MM.1S (cell line): ENCODE results near the gene AMOTL1.

Source experiments
- DNase-seq: peaks from one replicate; pipeline ENCODE4 v3.0.0-alpha.2; 2015
- H2AFZ ChIP-seq: fragments of 300-600 bp; sonication (generic); 2 replicates; pipeline ENCODE4 v1.6.0; 2016; ENCODE audit warnings: antibody characterized with exemption, low read length
- H3F3A ChIP-seq: fragments of 300-600 bp; sonication (generic); 2 replicates; pipeline ENCODE4 v1.6.1; 2016; ENCODE audit warnings: mild to moderate bottlenecking, antibody characterized with exemption, low read length, moderate library complexity, mixed read lengths; ENCODE audit not compliant: insufficient read depth
- H3K27ac ChIP-seq: fragments of 300-600 bp; sonication (generic); 2 replicates; pipeline ENCODE4 v1.5.1; 2016; ENCODE audit warnings: mild to moderate bottlenecking, low read length
- H3K27me3 ChIP-seq: fragments of 300-600 bp; sonication (generic); replicated peaks from 2 replicates; pipeline ENCODE4 v1.6.0; 2016; ENCODE audit warnings: low read length; ENCODE audit not compliant: insufficient read depth
- H3K36me3 ChIP-seq: fragments of 300-600 bp; sonication (generic); replicated peaks from 2 replicates; pipeline ENCODE4 v1.6.1; 2016; ENCODE audit warnings: mild to moderate bottlenecking, low read length, mixed read lengths; ENCODE audit not compliant: insufficient read depth
- H3K4me1 ChIP-seq: fragments of 300-600 bp; sonication (generic); 2 replicates; pipeline ENCODE4 v1.6.1; 2016; ENCODE audit warnings: low read length, mixed read lengths
- H3K4me2 ChIP-seq: fragments of 300-600 bp; sonication (generic); 2 replicates; pipeline ENCODE4 v1.6.0; 2016; ENCODE audit warnings: low read depth, low read length
- H3K4me3 ChIP-seq: fragments of 300-600 bp; sonication (generic); 2 replicates; pipeline ENCODE4 v1.5.1; 2016; ENCODE audit warnings: low read length, mixed read lengths
- H3K79me2 ChIP-seq: fragments of 300-600 bp; sonication (generic); 2 replicates; pipeline ENCODE4 v1.6.1; 2016; ENCODE audit warnings: mixed run types, low read length, mixed read lengths
- H3K9ac ChIP-seq: fragments of 300-600 bp; sonication (generic); 2 replicates; pipeline ENCODE4 v1.6.1; 2016; ENCODE audit warnings: low read length, mixed read lengths
- H3K9me2 ChIP-seq: fragments of 300-600 bp; sonication (generic); replicated peaks from 2 replicates; pipeline ENCODE4 v1.6.1; 2016; ENCODE audit warnings: mild to moderate bottlenecking, low read length, mixed read lengths; ENCODE audit not compliant: insufficient read depth
- H3K9me3 ChIP-seq: fragments of 300-600 bp; sonication (generic); replicated peaks from 2 replicates; pipeline ENCODE4 v1.6.1; 2016; ENCODE audit warnings: mild to moderate bottlenecking, low read length, mixed read lengths; ENCODE audit not compliant: insufficient read depth
- H4K20me1 ChIP-seq: fragments of 300-600 bp; sonication (generic); 2 replicates; pipeline ENCODE4 v1.6.1; 2016; ENCODE audit warnings: mild to moderate bottlenecking, low read length, moderate library complexity, mixed read lengths; ENCODE audit not compliant: insufficient read depth
- EZH2 ChIP-seq: fragments of 300-600 bp; sonication (generic); optimal IDR thresholded peaks from 2 replicates; pipeline ENCODE3; 2017; ENCODE audit warnings: low read depth, mild to moderate bottlenecking, antibody characterized with exemption, low read length, mixed read lengths
- EZH2phosphoT487 ChIP-seq: fragments of 300-600 bp; sonication (generic); IDR thresholded peaks from 2 replicates; pipeline ENCODE4 v1.6.1; 2018; ENCODE audit warnings: antibody characterized with exemption, low read length
- TF ChIP-seq, protein P1 (sequence below): fragments of 300-600 bp; sonication (generic); IDR thresholded peaks from 2 replicates; pipeline ENCODE4 v1.5.1; 2016; ENCODE audit warnings: antibody characterized with exemption, low read length, mixed read lengths

The AMOTL1 gene

DNA sequence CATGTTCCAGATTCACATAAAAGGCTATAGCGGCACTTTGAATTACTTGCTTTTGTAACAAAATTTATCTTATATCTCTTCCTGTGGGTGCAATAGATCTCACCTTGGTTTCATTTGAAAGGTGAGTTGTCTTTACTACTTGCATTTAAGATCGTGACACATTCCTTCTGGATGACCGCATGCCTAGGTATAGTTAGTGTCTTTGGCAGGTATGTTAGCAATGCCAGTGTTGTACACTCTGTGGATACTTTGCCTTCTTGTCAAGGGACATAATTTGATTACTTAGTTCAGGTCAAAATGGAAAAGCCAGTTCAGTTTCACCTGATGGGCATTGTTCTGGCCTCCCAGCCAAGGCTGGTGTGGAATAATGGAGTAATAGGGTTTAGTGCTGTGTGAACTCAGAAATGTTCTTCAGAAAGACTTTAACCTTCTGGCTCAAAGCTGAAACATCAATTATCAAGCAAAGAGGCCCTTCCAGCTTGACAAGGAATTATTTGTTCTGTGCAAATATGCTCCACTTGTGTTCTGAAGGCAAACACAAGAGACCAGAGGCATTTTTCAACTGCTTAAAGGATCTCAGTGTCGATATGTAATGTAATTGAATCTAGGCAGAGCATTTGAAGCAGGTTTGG, 64.6 kb downstream of the AMOTL1 start:
- Histone ChIP-seq H3F3A (no peaks in the 10 kb centered on the region), H3K4me2 (no peak overlapping the region), H3K27ac (no peak overlapping the region), H3K27me3 (no peaks in the 10 kb centered on the region), H3K9me2 (no peaks in the 10 kb centered on the region), H3K79me2 (no peaks in the 10 kb centered on the region), H3K36me3 (no peaks in the 10 kb centered on the region), H4K20me1 (no peaks in the 10 kb centered on the region), H3K4me1 (no peaks in the 10 kb centered on the region), H3K9ac (no peak overlapping the region), H3K9me3 (no peaks in the 10 kb centered on the region), H3K4me3 (no peak overlapping the region), H2AFZ (no peak overlapping the region)
- no peak for DNase-seq
- TF ChIP-seq EZH2phosphoT487 (no peak), EZH2 (no peak)
- TF ChIP-seq, protein P1, sequence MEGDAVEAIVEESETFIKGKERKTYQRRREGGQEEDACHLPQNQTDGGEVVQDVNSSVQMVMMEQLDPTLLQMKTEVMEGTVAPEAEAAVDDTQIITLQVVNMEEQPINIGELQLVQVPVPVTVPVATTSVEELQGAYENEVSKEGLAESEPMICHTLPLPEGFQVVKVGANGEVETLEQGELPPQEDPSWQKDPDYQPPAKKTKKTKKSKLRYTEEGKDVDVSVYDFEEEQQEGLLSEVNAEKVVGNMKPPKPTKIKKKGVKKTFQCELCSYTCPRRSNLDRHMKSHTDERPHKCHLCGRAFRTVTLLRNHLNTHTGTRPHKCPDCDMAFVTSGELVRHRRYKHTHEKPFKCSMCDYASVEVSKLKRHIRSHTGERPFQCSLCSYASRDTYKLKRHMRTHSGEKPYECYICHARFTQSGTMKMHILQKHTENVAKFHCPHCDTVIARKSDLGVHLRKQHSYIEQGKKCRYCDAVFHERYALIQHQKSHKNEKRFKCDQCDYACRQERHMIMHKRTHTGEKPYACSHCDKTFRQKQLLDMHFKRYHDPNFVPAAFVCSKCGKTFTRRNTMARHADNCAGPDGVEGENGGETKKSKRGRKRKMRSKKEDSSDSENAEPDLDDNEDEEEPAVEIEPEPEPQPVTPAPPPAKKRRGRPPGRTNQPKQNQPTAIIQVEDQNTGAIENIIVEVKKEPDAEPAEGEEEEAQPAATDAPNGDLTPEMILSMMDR = no peak

DNA sequence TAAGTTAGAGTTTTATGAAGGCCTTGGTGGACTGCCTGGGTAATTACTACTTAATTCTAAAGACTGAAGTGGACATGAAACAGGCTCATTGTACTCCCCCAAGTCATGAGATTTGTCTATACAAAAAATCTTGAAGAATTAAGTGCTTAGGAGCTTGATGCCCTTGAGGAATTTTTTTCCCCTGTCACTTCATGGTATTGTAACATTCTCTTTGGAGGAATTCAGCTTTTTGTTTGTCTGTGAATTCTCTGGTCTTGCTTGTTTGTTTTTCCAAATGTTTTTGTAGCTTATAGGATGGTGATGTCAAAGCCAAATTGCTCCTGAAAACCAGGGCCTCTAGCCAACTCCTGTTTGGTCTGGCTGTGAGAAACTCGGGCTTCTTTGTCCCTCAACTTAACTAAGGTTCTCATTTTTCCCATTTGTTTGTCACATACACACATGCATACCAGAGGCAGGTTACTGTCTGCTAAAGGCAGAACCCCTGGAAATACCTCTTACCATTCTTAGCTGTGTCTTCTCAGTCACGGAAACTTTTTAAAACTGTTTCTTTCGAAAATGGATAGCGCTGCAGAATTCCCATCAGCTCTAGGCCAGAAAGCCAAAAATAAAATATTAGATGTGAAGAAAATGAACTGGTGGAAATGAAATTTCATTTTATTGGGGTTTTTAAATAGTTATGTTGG, 66.9 kb downstream of the AMOTL1 start:
- H3K79me2 ChIP-seq = no peaks in the 10 kb centered on the region
- H3K4me1 ChIP-seq = no peaks in the 10 kb centered on the region
- H2AFZ ChIP-seq = no peak overlapping the region
- DNase-seq = no peak
- TF ChIP-seq, protein P1 = no peak
- TF ChIP-seq EZH2phosphoT487 (no peak), EZH2 (no peak)
- H3K4me3 ChIP-seq = no peak overlapping the region
- no peaks in the 10 kb centered on the region for H3K9me2 ChIP-seq
- no peaks in the 10 kb centered on the region for H3K27me3 ChIP-seq
- no peaks in the 10 kb centered on the region for H3K9me3 ChIP-seq
- no peaks in the 10 kb centered on the region for H3K36me3 ChIP-seq
- no peak overlapping the region for H3K9ac ChIP-seq
- H3K4me2 ChIP-seq = no peak overlapping the region
- no peaks in the 10 kb centered on the region for H4K20me1 ChIP-seq
- H3K27ac ChIP-seq = no peak overlapping the region
- no peaks in the 10 kb centered on the region for H3F3A ChIP-seq

DNA sequence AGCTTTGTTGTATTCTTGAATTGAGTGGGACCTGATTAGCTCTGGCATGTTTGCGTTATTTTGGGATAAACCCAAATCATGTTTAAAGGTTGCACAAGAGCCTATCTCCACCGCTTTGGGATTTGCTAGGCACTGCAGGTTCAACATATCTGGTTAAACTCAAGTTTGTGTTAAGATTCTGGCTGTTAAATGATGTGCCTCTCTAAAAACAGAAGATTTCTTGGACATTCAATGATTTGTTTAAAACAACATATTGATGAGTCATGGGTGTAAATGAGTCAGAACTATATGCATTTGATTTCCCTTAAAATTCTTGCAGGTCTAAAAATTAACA, 67.4 kb downstream of the AMOTL1 start:
- no peak for DNase-seq
- H2AFZ ChIP-seq = no peak overlapping the region

More for the DNA sequence above, 67.4 kb downstream of the AMOTL1 start:
- no peak overlapping the region for H3K27ac ChIP-seq
- H3K9me2 ChIP-seq = no peaks in the 10 kb centered on the region
- H3K4me3 ChIP-seq = no peak overlapping the region
- H3K36me3 ChIP-seq = no peaks in the 10 kb centered on the region
- H3K9ac ChIP-seq = no peak overlapping the region
- no peaks in the 10 kb centered on the region for H3K27me3 ChIP-seq
- no peak overlapping the region for H3K4me2 ChIP-seq
- no peaks in the 10 kb centered on the region for H3F3A ChIP-seq
- no peaks in the 10 kb centered on the region for H4K20me1 ChIP-seq
- TF ChIP-seq, protein P1 = no peak
- TF ChIP-seq EZH2 (no peak), EZH2phosphoT487 (no peak)
- H3K9me3 ChIP-seq = no peaks in the 10 kb centered on the region
- H3K4me1 ChIP-seq = no peaks in the 10 kb centered on the region
- H3K79me2 ChIP-seq = no peaks in the 10 kb centered on the region
